Measurements from ENCODE around the gene COL5A1.

GRCh38 chr9:134864821-134865190 lies 223.2 kb downstream of the COL5A1 start:
- no peak for TF ChIP-seq SNAI2 (CRISPR knock-in tag; IDR thresholded peaks at IDR 0.05)
- TF ChIP-seq CREB5 (CRISPR knock-in tag; IDR thresholded peaks at IDR 0.05; ENCODE audit: low read depth): no peak
- TF ChIP-seq ARNTL (CRISPR knock-in tag; IDR thresholded peaks at IDR 0.05; ENCODE audit: borderline replicate concordance, low read depth): no peak
- no peak for TF ChIP-seq ZC3H10 (CRISPR knock-in tag; IDR thresholded peaks at IDR 0.05)
- no peak for TF ChIP-seq PATZ1 (CRISPR knock-in tag; IDR thresholded peaks at IDR 0.05; ENCODE audit: borderline replicate concordance)
- TF ChIP-seq TCF4 (CRISPR knock-in tag; IDR thresholded peaks at IDR 0.05; ENCODE audit: borderline replicate concordance): no peak
- TF ChIP-seq ZFP30 (CRISPR knock-in tag; IDR thresholded peaks at IDR 0.05): no peak
- no peak for TF ChIP-seq POU6F1 (CRISPR knock-in tag; IDR thresholded peaks at IDR 0.05; ENCODE audit: borderline replicate concordance, low read depth)
- no peak for TF ChIP-seq BACH2 (CRISPR knock-in tag; IDR thresholded peaks at IDR 0.05; ENCODE audit: borderline replicate concordance)
- TF ChIP-seq PPARA (CRISPR knock-in tag; IDR thresholded peaks at IDR 0.05; ENCODE audit: borderline replicate concordance): no peak
- TF ChIP-seq RARB (CRISPR knock-in tag; IDR thresholded peaks at IDR 0.05): no peak
- TF ChIP-seq OSR1 (CRISPR knock-in tag; IDR thresholded peaks at IDR 0.05): no peak

All from SK-N-SH treated with all-trans-retinoic acid at 6 μM for 48 hours (cell line).